GM12873 (cell line): Measurements from ENCODE around the gene TMED3.
A peak's percentile ranks its signal among the peaks of the same experiment; 100 is the strongest.

Source experiments
- CTCF ChIP-seq: IDR thresholded peaks from 2 replicates; pipeline ENCODE4 v1.5.1; 2012; ENCODE audit warnings: low read depth, mild to moderate bottlenecking, moderate library complexity, low read length, control low read depth; ENCODE audit not compliant: insufficient read depth; ENCODE audit errors: missing control alignments

TMED3 gene

GRCh38 chr15:79321876-79322275, 11.0 kb downstream of the TMED3 start:
- no peak for TF ChIP-seq CTCF

GRCh38 chr15:79322306-79322705, 11.4 kb downstream of the TMED3 start:
- no peak for TF ChIP-seq CTCF

GRCh38 chr15:79322945-79323344, 12.0 kb downstream of the TMED3 start:
- TF ChIP-seq CTCF: no peak

GRCh38 chr15:79329171-79329611, 18.3 kb downstream of the TMED3 start:
- TF ChIP-seq CTCF: no peak

- TF ChIP-seq CTCF: no peak
Observed at GRCh38 chr15:79332824-79333510, 22.1 kb downstream of the TMED3 start.

GRCh38 chr15:79337591-79337990, 26.7 kb downstream of the TMED3 start:
- TF ChIP-seq CTCF: no peak

- peak; percentile 89 for TF ChIP-seq CTCF
Observed at GRCh38 chr15:79339588-79340314, 28.8 kb downstream of the TMED3 start.
